ENCODE data around the gene SFI1.
"Not testable (repeated sequence)": the region's sequence is repeated elsewhere in the genome, so short reads cannot be mapped to it uniquely, and the experiment has no call there.

The SFI1 gene

GRCh38 chr22:31537019-31537535 is 40.7 kb downstream of the SFI1 start:
- no peak overlapping the region for H3K27ac ChIP-seq
- TF ChIP-seq ZFX (IDR thresholded peaks at IDR 0.05), result no peak
- TF ChIP-seq CTCF (conservative IDR thresholded peaks at IDR 0.05), result no peak

- TF ChIP-seq ZFX (IDR thresholded peaks at IDR 0.05) (no peak), CTCF (conservative IDR thresholded peaks at IDR 0.05) (no peak)
- H3K27ac ChIP-seq, result no peak overlapping the region
These were observed 42.5 kb downstream of the SFI1 start for GRCh38 chr22:31538815-31539214.

GRCh38 chr22:31540166-31540565 is 43.8 kb downstream of the SFI1 start:
- not testable (repeated sequence) for H3K27ac ChIP-seq

- TF ChIP-seq CTCF (conservative IDR thresholded peaks at IDR 0.05) (no peak), ZFX (IDR thresholded peaks at IDR 0.05) (no peak)
- H3K27ac ChIP-seq, result no peak overlapping the region
These were observed 44.6 kb downstream of the SFI1 start for GRCh38 chr22:31540966-31541365.

GRCh38 chr22:31544481-31545480 is 48.4 kb downstream of the SFI1 start:
- no peak overlapping the region for H3K27ac ChIP-seq

GRCh38 chr22:31550871-31551370 is 54.6 kb downstream of the SFI1 start:
- TF ChIP-seq CTCF (conservative IDR thresholded peaks at IDR 0.05), result no peak
- TF ChIP-seq ZFX (IDR thresholded peaks at IDR 0.05), result no peak
- no peak overlapping the region for H3K27ac ChIP-seq

More at GRCh38 chr22:31544481-31545480, 48.4 kb downstream of the SFI1 start:
- TF ChIP-seq CTCF (conservative IDR thresholded peaks at IDR 0.05) (no peak), ZFX (IDR thresholded peaks at IDR 0.05) (no peak)

- TF ChIP-seq ZFX (IDR thresholded peaks at IDR 0.05), result no peak
- TF ChIP-seq CTCF (conservative IDR thresholded peaks at IDR 0.05), result peak; percentile 85
These were observed 60.4 kb downstream of the SFI1 start for GRCh38 chr22:31556627-31557203.

GRCh38 chr22:31558546-31558945 is 62.2 kb downstream of the SFI1 start:
- H3K27ac ChIP-seq, result not testable (repeated sequence)

More at GRCh38 chr22:31556627-31557203, 60.4 kb downstream of the SFI1 start:
- H3K27ac ChIP-seq, result no peak overlapping the region

Measured in C4-2B (cell line).